H1 (cell line): ENCODE results near the gene POLD4.

Source experiments
- EZH2 ChIP-seq: fragments of 200-600 bp; sonication (generic); IDR thresholded peaks from 2 replicates; pipeline ENCODE4 v1.7.1; 2012; ENCODE audit warnings: low read depth, mild to moderate bottlenecking, moderate library complexity, low read length, inconsistent platforms; ENCODE audit not compliant: severe bottlenecking
- FOSL1 ChIP-seq: IDR thresholded peaks from 2 replicates; pipeline ENCODE4 v1.6.1; 2011; ENCODE audit warnings: mild to moderate bottlenecking, low read depth, low read length, moderate library complexity; ENCODE audit not compliant: insufficient read depth
- NANOG ChIP-seq: IDR thresholded peaks from 2 replicates; pipeline ENCODE4 v1.6.1; 2011; ENCODE audit warnings: low read length, low read depth, mild to moderate bottlenecking, inconsistent platforms; ENCODE audit not compliant: insufficient read depth, poor library complexity, severe bottlenecking
- POLR2A ChIP-seq, 2 experiments: IDR thresholded peaks; 1 replicate in 1 of 2; 2 replicates in 1 of 2; pipeline ENCODE4 v1.6.1; 2011; ENCODE audit warnings: low read depth in 2 of 2, low read length in 2 of 2, mild to moderate bottlenecking in 2 of 2; ENCODE audit errors: control extremely low read depth in 1 of 2
- SUZ12 ChIP-seq: fragments of 200-600 bp; sonication (generic); IDR thresholded peaks from 2 replicates; pipeline ENCODE4 v1.6.1; 2012; ENCODE audit warnings: mild to moderate bottlenecking, inconsistent platforms, low read length, moderate library complexity, mixed read lengths
- TF ChIP-seq, protein P1 (sequence below), 3 experiments: IDR thresholded peaks; 1 replicate in 2 of 3; 2 replicates in 1 of 3; pipeline versions ENCODE4 v1.5.1 to v1.6.1; 2011; ENCODE audit warnings: low read length in 3 of 3, mild to moderate bottlenecking in 3 of 3, inconsistent platforms in 2 of 3, low read depth in 1 of 3, moderate library complexity in 1 of 3; ENCODE audit not compliant: insufficient read depth in 1 of 3; ENCODE audit errors: control extremely low read depth in 1 of 3

DNA sequence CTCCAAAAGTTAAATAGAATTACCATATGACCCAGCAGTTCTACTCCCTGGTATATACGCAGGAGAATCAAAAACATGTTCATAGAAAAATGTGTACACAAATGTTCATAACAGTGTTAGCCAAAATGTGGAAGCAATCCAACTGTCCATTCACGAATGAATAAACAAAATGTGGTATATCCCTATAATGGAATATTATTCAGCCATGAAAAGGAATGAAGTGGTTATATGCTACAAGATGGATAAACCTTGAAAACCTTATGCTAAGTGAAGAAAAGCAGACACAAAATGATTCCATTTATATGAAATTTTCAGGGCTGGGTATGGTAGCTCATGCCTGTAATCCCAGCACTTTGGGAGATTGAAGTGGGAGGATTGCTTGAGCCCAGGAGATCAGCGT lies 16.1 kb downstream of the POLD4 start:
- TF ChIP-seq NANOG (no peak), FOSL1 (no peak), SUZ12 (no peak), EZH2 (no peak), POLR2A (IDR thresholded peaks at IDR 0.05; ENCODE audit: control extremely low read depth in 1 of 2, low read depth in 2 of 2, low read length in 2 of 2) (no peak)
- TF ChIP-seq, protein P1, sequence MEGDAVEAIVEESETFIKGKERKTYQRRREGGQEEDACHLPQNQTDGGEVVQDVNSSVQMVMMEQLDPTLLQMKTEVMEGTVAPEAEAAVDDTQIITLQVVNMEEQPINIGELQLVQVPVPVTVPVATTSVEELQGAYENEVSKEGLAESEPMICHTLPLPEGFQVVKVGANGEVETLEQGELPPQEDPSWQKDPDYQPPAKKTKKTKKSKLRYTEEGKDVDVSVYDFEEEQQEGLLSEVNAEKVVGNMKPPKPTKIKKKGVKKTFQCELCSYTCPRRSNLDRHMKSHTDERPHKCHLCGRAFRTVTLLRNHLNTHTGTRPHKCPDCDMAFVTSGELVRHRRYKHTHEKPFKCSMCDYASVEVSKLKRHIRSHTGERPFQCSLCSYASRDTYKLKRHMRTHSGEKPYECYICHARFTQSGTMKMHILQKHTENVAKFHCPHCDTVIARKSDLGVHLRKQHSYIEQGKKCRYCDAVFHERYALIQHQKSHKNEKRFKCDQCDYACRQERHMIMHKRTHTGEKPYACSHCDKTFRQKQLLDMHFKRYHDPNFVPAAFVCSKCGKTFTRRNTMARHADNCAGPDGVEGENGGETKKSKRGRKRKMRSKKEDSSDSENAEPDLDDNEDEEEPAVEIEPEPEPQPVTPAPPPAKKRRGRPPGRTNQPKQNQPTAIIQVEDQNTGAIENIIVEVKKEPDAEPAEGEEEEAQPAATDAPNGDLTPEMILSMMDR (IDR thresholded peaks at IDR 0.05; ENCODE audit: control extremely low read depth in 1 of 3, insufficient read depth in 1 of 3, low read depth in 1 of 3, low read length in 3 of 3): no peak
